ENCODE data around the gene VPS13A. TPM values are rescaled to one million over a fixed set of nuclear protein-coding genes. Genes with fewer than 3 reads are reported as not detected.

Gene VPS13A
- 35.0 TPM for total RNA-seq
- long read RNA-seq, partial matches to known transcripts: 2 of 4 reads
- long read RNA-seq, other reads (novel, unspliced or antisense): 2 of 4 reads

DNA sequence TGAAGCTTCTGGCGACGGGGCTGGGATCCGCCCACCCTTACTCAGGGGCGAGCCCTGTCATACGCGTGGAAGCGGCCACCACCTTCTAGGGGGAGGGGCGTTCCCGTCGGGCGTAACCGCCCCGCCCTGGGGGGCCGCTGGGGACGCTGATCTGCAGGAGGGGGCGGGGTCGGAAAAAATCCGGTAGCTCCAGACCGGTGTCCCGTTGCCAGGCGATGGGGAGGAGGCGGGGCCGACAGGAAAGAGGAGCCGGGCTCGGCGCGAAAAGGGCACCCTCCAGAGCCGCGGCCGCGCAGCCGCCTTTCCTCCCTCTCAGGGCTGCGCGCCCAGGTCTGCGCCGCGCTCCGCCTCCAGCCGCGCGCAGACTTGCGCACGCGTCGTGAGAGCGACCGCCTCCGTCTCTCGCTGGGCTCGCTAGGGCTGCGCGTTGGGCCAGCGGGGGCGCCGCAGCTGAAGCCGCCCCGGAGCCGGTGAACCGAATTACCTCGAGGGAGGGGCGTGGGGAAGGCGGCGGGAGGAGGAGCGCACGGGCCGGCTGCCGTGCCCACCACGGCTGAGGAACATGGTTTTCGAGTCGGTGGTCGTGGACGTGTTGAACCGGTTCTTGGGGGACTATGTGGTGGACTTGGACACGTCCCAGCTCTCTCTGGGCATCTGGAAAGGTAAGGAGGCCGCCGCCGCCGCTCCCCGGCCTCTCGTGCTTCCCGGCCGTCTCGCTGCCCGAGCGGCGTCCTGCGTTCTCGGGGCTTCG is at the start of gene VPS13A:
Gene VPS13A (plus strand): TSS at position 392 of the 751 bp plus-strand sequence. CDS start 171 bp downstream, at position 563.
- peak; percentile 98 for ATAC-seq (ENCODE audit: poor library complexity)
- intact Hi-C loops (cut with DNase I): no loop called here
- peak; percentile 95 for DNase-seq

GRCh38 chr9:77128125-77128789 is 49.1 kb upstream of the VPS13A start:
- no peak for DNase-seq
- intact Hi-C loops (cut with DNase I): no loop called here
- no peak for ATAC-seq (ENCODE audit: poor library complexity)

DNA sequence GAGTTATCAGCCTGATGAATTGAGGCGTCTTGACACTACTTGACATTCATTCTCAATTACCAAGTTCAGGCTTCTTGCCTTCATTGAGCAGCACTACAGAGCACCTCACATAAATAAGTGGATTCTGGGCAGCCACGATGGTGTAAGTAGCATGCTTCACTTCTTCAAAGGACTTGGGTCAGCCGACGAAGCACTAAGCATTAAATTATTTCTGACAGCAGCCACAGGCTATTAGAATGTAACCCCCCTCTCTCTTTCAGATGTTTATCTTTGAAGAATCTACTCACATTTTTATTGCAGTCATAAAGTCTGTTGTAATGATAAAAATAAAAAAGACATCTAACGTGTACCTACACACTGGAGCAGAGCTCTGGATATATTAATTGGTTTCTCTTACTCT is 45.9 kb upstream of the VPS13A start:
- ATAC-seq (ENCODE audit: poor library complexity) (no peak), DNase-seq (no peak)
- intact Hi-C loops (cut with DNase I): no loop called here

DNA sequence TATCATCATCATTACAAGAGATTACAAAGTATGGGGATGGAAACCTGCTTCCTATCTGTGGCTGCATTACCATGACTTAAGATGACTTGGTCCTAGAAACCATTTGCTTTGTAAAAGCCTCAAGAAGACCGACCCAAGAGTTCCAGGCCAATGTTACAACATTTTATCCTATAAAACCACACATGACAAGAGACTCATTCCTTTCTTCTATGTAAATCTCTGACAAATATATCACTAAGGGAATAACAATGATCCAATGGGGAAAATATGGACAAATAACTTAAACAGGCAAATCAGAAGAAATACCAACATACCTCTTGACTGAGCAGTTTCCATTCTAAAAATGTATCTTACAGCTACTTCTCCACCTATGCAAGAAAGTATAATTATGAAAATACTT is 44.3 kb upstream of the VPS13A start:
- ATAC-seq (ENCODE audit: poor library complexity): no peak
- intact Hi-C loops (cut with DNase I): no loop called here
- no peak for DNase-seq

DNA sequence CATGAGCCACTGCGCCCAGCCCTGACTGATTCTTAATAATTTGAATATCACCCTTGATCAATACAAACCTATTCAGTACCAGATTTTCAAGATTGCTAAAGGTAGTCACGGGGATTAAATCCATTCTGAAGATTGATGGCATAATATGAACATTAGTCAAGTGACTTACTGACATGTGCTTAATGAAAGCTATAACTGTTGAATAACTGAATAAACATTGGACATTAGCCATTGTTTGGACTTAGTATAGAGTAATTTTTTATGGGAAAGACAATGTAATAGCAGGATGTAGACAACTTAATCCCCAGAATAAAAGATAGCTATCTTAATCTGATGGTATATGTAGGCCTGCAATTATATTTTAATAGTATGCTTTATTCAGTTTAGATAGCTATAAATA is 35.0 kb upstream of the VPS13A start:
- intact Hi-C loops (cut with DNase I): no loop called here
- ATAC-seq (ENCODE audit: poor library complexity) (no peak), DNase-seq (no peak)

DNA sequence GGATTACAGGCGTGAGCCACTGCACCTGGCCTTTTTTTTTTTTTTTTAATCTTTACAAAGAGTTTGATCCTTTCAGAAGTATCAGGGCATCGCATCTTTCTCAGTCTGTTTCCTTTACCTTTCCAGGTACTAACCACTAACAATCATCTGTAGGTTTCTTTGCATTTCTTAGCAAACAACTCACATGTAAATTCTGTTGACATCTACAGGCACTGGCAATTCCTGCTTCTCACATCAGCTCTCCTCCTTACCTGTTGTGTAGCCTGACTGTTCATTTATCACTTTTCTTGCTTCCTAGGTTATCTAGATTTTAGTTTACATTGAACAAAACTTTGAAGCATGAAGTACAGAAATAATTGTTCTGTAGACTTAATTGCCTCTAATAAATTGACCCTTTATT is 27.5 kb upstream of the VPS13A start:
- intact Hi-C loops (cut with DNase I): loop anchor here (5.0 kb wide), 1 partner anchor 338 kb away; no protein-coding TSS in a partner anchor
- ATAC-seq (ENCODE audit: poor library complexity): no peak
- DNase-seq: no peak

GRCh38 chr9:77152289-77152688 is 25.0 kb upstream of the VPS13A start:
- no peak for DNase-seq
- intact Hi-C loops (cut with DNase I): loop anchor here (5.0 kb wide), 1 partner anchor 340 kb away; no protein-coding TSS in a partner anchor
- no peak for ATAC-seq (ENCODE audit: poor library complexity)

DNA sequence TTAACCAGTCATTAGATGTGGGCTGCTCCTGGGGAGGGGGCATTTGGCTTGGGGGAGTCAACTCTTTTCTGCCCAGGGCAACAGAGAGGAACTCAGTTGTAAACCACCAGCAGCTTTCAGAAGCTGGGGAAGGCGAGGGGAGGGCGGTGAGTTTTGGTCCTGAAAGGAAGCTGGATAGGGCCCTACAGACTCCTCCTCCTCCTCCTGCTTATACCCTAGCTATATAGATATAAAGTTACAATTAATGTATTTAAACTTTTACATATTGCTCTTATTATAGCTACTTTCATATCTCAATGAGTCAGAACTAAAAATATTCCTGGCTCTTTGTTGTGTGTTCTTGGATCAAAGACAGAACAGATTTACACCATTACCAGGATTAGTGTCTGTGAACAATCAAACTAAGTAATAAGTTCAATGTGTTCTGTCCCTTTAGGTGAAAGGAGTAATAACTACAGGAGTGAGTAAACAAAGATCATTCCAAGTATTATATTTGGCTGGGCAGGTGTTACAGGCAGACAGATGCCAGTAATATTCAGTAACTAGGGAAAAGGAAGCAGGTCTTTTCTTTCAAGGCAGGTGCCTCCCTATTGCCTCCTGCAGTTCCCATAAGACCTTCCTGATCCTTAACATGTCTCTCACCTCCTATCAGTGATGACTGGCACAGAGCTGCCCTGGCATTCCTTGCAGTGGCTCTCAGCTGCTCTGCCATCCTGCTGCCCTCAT is 20.5 kb upstream of the VPS13A start:
- DNase-seq: no peak
- peak; percentile 86 for ATAC-seq (ENCODE audit: poor library complexity)
- intact Hi-C loops (cut with DNase I): no loop called here

DNA sequence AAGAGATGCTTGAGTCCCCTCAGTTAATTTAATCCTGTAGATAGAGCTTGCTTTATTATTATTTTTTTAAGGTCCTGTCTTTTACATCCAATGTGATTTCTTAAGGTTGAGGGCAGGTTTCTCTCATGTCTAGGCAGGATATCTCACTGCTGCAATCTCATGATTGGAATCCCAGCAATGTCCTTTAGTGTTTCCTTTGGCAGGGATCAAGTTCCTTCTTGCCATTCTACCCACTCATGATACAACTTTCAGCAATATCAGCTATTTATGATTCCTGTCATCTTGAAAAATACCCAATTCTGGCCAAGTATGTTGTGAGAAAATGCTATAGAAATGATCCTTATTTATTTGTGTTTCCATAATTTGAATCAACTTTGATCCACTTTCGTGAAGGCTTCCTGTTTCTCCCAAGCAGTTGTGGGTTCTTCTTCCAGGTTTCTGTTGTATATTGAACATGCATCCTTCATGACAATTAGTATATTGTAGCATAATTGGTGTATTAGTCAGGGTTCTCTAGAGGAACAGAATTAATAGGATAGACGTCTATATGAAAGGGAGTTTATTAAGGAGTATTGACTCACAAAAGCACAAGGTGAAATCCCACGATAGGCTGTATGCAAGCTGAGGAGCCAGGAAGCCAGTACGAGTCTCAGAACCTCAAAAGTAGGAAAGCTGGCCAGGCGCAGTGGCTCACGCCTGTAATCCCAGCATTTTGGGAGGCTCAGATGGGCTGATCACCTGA is 18.4 kb upstream of the VPS13A start:
- intact Hi-C loops (cut with DNase I): no loop called here
- ATAC-seq (ENCODE audit: poor library complexity) (no peak), DNase-seq (no peak)

DNA sequence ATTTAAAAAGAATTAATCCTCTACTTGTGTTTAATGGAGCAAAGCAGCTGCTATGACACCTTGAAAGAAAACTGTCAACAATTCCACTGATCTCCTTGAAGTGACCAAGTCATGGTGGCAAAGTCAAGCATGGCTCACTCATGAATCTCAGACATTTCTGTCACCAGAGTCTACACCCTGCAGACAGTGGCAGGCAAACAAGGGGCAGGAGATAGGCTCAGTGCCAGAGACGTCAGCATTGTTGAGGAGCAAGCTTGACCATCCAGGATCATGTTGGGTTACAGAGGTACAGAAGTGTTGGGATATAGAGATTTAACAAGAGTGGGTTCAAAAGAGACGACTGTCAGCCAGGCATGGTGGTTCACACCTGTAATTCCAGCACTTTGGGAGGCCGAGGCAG is 16.1 kb upstream of the VPS13A start:
- intact Hi-C loops (cut with DNase I): no loop called here
- DNase-seq (no peak), ATAC-seq (ENCODE audit: poor library complexity) (peak; percentile 18)

DNA sequence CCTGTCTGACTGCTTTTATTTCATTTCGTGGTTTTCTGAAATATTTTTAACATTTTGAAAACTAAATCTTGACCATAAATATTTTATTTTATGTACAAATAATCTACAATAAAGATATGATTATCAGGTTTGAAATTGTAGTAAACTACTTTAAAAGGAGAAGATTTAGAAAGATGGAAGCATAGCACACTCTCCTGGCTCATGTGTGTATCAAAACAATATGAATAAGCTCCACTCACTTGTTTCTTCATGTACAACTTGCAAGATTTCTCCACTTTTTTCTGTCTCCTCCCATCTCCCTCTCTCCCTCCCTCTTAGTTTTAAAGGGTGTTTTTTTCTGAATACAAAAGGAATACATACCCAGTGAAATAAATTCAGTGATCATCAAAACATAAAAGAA is 15.4 kb upstream of the VPS13A start:
- DNase-seq (no peak), ATAC-seq (ENCODE audit: poor library complexity) (no peak)
- intact Hi-C loops (cut with DNase I): no loop called here

- ATAC-seq (ENCODE audit: poor library complexity): peak; percentile 16
- DNase-seq: no peak
- intact Hi-C loops (cut with DNase I): no loop called here
Measured at GRCh38 chr9:77162366-77162765, 15.0 kb upstream of the VPS13A start.

GRCh38 chr9:77163884-77164283 is 13.4 kb upstream of the VPS13A start:
- DNase-seq (no peak), ATAC-seq (ENCODE audit: poor library complexity) (no peak)
- intact Hi-C loops (cut with DNase I): no loop called here

GRCh38 chr9:77166193-77166592 is 11.1 kb upstream of the VPS13A start:
- peak; percentile 16 for ATAC-seq (ENCODE audit: poor library complexity)
- intact Hi-C loops (cut with DNase I): no loop called here

GRCh38 chr9:77170991-77171699 is 6.2 kb upstream of the VPS13A start:
- DNase-seq (peak; percentile 64), ATAC-seq (ENCODE audit: poor library complexity) (peak; percentile 92)
- intact Hi-C loops (cut with DNase I): no loop called here

More at GRCh38 chr9:77166193-77166592, 11.1 kb upstream of the VPS13A start:
- no peak for DNase-seq

- intact Hi-C loops (cut with DNase I): no loop called here
- ATAC-seq (ENCODE audit: poor library complexity) (no peak), DNase-seq (no peak)
Measured at GRCh38 chr9:77175151-77175550, 2.2 kb upstream of the VPS13A start.

GRCh38 chr9:77176106-77176505 is 1.2 kb upstream of the VPS13A start:
- intact Hi-C loops (cut with DNase I): no loop called here
- no peak for DNase-seq
- ATAC-seq (ENCODE audit: poor library complexity): no peak

- ATAC-seq (ENCODE audit: poor library complexity): no peak
- intact Hi-C loops (cut with DNase I): no loop called here
- no peak for DNase-seq
Measured at GRCh38 chr9:77176686-77177142, 620 bp upstream of the VPS13A start.

All from Right ventricle myocardium superior (tissue), 1 donor.